ENCODE data around the gene PSMA6. TPM values are rescaled to one million over a fixed set of nuclear protein-coding genes. Genes with fewer than 3 reads are reported as not detected.

Gene PSMA6
- total RNA-seq, 1 donor from 2014 or later: 225 TPM

GRCh38 chr14:35336494-35337268, 44.5 kb downstream of the PSMA6 start:
- H3K4me1 Mint-ChIP-seq (ENCODE audit: low read depth, unreplicated experiment): peaks cover 29% of the 10 kb centered on the region

GRCh38 chr14:35337269-35338255, 45.4 kb downstream of the PSMA6 start:
- no peak overlapping the region for H3K27ac ChIP-seq (ENCODE audit: low read depth, low read length)
- no peak overlapping the region for H3K9ac ChIP-seq (ENCODE audit: low read length)

More at GRCh38 chr14:35336494-35337268, 44.5 kb downstream of the PSMA6 start:
- TF ChIP-seq, protein P1, sequence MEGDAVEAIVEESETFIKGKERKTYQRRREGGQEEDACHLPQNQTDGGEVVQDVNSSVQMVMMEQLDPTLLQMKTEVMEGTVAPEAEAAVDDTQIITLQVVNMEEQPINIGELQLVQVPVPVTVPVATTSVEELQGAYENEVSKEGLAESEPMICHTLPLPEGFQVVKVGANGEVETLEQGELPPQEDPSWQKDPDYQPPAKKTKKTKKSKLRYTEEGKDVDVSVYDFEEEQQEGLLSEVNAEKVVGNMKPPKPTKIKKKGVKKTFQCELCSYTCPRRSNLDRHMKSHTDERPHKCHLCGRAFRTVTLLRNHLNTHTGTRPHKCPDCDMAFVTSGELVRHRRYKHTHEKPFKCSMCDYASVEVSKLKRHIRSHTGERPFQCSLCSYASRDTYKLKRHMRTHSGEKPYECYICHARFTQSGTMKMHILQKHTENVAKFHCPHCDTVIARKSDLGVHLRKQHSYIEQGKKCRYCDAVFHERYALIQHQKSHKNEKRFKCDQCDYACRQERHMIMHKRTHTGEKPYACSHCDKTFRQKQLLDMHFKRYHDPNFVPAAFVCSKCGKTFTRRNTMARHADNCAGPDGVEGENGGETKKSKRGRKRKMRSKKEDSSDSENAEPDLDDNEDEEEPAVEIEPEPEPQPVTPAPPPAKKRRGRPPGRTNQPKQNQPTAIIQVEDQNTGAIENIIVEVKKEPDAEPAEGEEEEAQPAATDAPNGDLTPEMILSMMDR (IDR thresholded peaks at IDR 0.05; ENCODE audit: insufficient read depth, low read depth, low read length): no peak
- TF ChIP-seq EZH2 (IDR thresholded peaks at IDR 0.05; ENCODE audit: insufficient read depth, low read length): no peak
- peaks cover 14% of the 10 kb centered on the region for H3K4me1 ChIP-seq (ENCODE audit: insufficient read depth, low read length)
- peak; percentile 34 for DNase-seq (ENCODE audit: low read depth)
- no peaks in the 10 kb centered on the region for H3K27me3 ChIP-seq (ENCODE audit: insufficient read depth, low read length)
- H3K9ac ChIP-seq (ENCODE audit: low read length): no peak overlapping the region
- H3K27ac ChIP-seq (ENCODE audit: low read depth, low read length): no peak overlapping the region
- H3K27ac Mint-ChIP-seq (ENCODE audit: unreplicated experiment): peak overlapping the region; percentile 31
- no peaks in the 10 kb centered on the region for H3K27me3 Mint-ChIP-seq (ENCODE audit: low read depth, unreplicated experiment)
- no peak overlapping the region for H3K4me2 ChIP-seq (ENCODE audit: low read length)
- H4K20me1 ChIP-seq (ENCODE audit: insufficient read depth, low read length): no peaks in the 10 kb centered on the region
- no peaks in the 10 kb centered on the region for H3K36me3 Mint-ChIP-seq (ENCODE audit: low read depth, unreplicated experiment)
- H3K9me3 ChIP-seq (ENCODE audit: insufficient read depth, low read depth, low read length): no peaks in the 10 kb centered on the region
- H3K36me3 ChIP-seq (ENCODE audit: insufficient read depth, low read length): no peaks in the 10 kb centered on the region
- no peak overlapping the region for H3K4me3 Mint-ChIP-seq (ENCODE audit: unreplicated experiment)
- H3K9me3 Mint-ChIP-seq (ENCODE audit: unreplicated experiment): no peaks in the 10 kb centered on the region
- H3K79me2 ChIP-seq (ENCODE audit: insufficient read depth, low read length): no peaks in the 10 kb centered on the region
- no peak for FAIRE-seq
- H2AFZ ChIP-seq (ENCODE audit: low read depth, low read length): peak overlapping the region; percentile 41
- H3K4me3 ChIP-seq (ENCODE audit: insufficient read depth, low read depth, low read length): no peak overlapping the region

More at GRCh38 chr14:35337269-35338255, 45.4 kb downstream of the PSMA6 start:
- Histone ChIP-seq H3K79me2 (ENCODE audit: insufficient read depth, low read length) (no peaks in the 10 kb centered on the region), H3K4me2 (ENCODE audit: low read length) (no peak overlapping the region), H2AFZ (ENCODE audit: low read depth, low read length) (no peak overlapping the region), H3K9me3 (ENCODE audit: insufficient read depth, low read depth, low read length) (no peaks in the 10 kb centered on the region), H3K4me1 (ENCODE audit: insufficient read depth, low read length) (peaks cover 16% of the 10 kb centered on the region), H3K36me3 (ENCODE audit: insufficient read depth, low read length) (no peaks in the 10 kb centered on the region), H3K27me3 (ENCODE audit: insufficient read depth, low read length) (no peaks in the 10 kb centered on the region), H4K20me1 (ENCODE audit: insufficient read depth, low read length) (no peaks in the 10 kb centered on the region), H3K4me3 (ENCODE audit: insufficient read depth, low read depth, low read length) (no peak overlapping the region)
- Mint-ChIP-seq H3K9me3 (ENCODE audit: unreplicated experiment) (no peaks in the 10 kb centered on the region), H3K27me3 (ENCODE audit: low read depth, unreplicated experiment) (no peaks in the 10 kb centered on the region), H3K36me3 (ENCODE audit: low read depth, unreplicated experiment) (no peaks in the 10 kb centered on the region), H3K27ac (ENCODE audit: unreplicated experiment) (no peak overlapping the region), H3K4me1 (ENCODE audit: low read depth, unreplicated experiment) (peaks cover 23% of the 10 kb centered on the region), H3K4me3 (ENCODE audit: unreplicated experiment) (no peak overlapping the region)
- FAIRE-seq (no peak), DNase-seq (ENCODE audit: low read depth) (no peak)
- TF ChIP-seq, protein P1 (IDR thresholded peaks at IDR 0.05; ENCODE audit: insufficient read depth, low read depth, low read length): no peak
- TF ChIP-seq EZH2 (IDR thresholded peaks at IDR 0.05; ENCODE audit: insufficient read depth, low read length): no peak
